ENCODE results near the gene NKD1.

NKD1 gene

DNA sequence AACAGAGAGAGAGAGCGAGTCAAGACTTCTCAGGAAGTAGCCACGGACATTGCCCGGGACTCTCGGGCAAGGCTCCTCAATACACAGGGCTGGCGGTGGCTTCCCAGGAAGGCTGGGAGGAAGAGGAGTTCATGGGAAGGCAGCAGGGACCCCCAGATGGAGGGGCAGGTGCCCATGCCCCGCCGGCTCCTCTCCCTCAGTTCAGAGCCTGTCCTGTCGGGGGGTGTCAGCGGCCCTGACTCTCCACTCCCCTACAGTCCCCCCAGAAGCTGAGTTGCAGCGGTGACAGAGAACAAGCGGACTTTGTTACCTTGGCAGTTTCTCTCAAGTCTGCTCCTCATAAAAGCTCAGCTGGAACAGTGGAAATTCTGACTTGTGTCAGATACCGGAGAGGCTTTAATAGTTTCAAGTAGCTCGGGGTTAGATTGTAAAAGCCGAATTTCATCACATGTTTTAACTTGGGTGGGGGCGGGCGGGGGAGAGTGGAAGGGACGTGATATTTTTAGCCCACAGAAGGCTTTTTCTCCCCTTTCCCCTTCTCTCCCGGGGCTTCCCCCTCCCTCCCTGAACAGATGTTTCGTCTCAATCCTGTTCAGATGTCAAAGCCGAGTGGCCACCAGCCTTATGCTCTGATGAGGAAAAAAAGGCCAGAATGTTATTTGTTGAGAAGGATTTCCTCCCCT, 65.2 kb downstream of the NKD1 start:
- DNase-seq (ENCODE audit: low read depth in 2 of 2) = peak in 1 of 2 experiments; percentile 16

DNA sequence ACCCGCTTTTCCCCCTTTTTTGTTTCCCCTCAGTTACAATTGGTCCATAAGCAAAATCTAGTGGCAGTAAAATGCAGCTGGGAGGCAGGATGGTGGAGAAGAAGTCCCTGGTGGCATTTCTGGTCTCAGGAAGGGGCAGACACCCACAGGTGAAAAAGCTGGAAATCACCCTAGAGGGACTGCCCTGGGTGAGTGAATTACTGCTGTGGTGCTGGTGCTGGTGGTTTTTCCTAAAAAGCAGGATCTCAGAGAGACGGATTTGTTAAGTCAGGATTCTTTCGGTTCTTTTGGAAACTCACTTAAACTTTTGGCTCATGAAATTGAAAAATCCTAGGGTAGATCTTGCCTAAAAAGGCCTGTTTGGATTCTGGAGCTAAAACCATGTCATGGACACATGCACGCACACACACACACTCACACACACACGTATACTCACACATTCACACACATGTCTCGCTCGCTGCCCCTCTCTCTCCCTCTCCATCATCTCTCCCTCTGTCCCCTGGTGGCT, 65.8 kb downstream of the NKD1 start:
- DNase-seq (ENCODE audit: low read depth in 2 of 2) = no peak

- DNase-seq (ENCODE audit: low read depth in 2 of 2) = no peak
Measured at GRCh38 chr16:50614955-50615724, 66.9 kb downstream of the NKD1 start.

DNA sequence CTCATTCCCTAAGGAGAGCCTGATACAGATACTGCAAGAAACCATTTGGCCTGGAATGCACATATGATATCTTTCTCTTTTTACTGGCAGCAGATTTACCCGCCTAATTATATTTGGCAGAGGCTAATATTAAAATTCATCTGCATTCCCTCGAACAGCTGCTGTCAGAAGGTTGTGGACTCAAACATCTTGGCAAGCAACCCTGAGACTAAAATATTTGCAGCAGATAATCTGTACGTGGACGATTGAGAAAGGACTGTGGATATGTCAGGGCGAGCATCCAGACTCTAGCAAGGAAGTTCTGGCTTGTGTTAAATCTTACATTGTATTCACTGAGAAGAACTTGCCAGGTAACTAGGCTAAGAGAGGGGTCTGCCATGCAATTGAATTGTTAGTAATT, 67.7 kb downstream of the NKD1 start:
- DNase-seq (ENCODE audit: low read depth in 2 of 2) = peak; percentile 21 to 33

DNA sequence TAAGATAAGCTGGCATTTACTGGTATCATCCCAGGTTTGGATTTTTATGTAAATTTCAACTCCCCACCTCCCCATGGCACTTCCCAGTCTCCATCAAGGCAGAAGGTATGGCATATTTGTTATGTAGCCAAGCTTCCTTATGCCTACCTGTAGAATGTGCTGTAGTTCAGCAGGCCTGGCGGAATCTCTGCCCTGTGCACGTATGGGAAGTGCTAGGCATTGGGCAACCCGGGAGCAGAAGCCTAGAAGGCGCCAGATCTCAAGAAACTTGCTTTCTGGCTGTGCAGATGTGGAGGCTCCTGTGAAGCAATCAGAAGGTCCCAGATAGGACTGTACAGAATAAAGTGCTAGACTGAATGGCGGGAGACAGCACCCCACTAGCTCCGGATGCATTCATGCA, 68.2 kb downstream of the NKD1 start:
- no peak for DNase-seq (ENCODE audit: low read depth in 2 of 2)

DNA sequence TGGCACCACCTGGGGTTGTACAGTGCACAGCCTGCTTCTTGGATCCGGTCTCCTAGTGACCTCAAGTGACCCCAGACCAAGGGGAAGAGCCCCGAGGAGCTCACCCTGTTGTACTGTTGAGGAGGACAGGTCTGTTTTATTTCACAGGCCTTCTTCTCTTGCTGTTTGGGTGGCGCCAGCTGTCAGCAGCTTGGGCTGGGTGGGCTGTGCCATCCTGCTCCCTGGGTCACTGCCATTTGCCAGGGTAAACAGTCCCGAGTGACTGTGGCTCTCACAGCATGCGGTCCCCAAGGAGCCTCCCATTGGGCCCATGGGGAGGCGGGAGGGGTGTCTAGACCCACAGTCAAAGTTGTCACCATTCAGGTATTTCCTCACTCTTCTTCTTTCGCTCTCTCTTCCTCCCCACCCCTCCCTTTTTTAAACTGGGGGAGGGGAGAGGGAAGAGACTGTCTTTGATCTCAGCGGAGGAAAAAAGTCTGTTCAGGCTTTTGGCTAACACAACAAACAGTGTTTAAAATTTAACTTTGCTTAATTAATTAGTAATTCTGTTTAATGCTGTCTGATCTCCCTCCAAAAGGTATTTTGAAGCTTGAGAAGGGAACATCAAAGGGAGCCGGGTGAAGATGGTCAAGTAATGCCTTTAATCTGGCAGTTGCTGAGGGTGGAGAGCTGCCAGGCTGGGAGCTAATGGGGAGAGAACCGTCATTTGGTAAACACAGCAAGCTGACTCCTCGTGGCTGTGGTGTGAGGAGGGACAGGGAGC, 68.9 kb downstream of the NKD1 start:
- no peak for DNase-seq (ENCODE audit: low read depth in 2 of 2)

GRCh38 chr16:50617646-50618184, 69.5 kb downstream of the NKD1 start:
- no peak for DNase-seq (ENCODE audit: low read depth in 2 of 2)

DNA sequence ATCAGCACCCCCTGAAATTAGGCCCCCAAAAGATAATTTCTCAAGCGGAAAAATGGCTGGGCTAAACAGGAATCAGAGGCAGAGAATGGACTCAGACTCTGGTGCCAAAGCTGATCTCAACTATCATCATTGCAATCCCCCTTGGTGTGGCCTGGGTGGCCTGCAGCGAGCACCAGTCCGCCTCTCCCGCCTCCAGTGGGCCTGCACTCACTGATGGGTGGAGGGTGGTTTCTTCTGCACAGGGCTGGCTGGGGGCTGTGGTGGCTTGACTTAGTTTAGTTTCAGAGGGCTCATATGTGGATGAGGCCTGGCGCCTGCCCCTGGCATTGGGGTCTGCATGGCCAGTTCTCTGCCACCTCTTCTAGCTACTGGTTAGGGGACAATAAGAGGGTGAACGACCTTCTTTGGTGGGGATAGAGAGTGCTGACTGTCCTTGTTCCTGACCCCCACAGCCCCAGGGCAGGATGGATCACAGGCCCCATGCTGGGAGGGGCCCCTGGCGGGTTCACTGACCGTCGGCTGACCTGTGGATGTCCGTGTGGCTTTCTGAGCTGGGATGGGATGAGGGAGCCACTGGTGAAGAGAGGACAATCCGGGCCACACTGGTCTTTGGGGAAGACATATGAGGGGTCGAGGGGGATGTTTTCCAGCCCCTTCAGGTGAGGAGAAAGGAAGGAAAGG, 70.2 kb downstream of the NKD1 start:
- DNase-seq (ENCODE audit: low read depth in 2 of 2) = no peak

- DNase-seq (ENCODE audit: low read depth in 2 of 2) = no peak
Measured at GRCh38 chr16:50619702-50620491, 71.7 kb downstream of the NKD1 start.

- no peak for DNase-seq (ENCODE audit: low read depth in 2 of 2)
Measured at GRCh38 chr16:50620646-50621451, 72.7 kb downstream of the NKD1 start.

DNA sequence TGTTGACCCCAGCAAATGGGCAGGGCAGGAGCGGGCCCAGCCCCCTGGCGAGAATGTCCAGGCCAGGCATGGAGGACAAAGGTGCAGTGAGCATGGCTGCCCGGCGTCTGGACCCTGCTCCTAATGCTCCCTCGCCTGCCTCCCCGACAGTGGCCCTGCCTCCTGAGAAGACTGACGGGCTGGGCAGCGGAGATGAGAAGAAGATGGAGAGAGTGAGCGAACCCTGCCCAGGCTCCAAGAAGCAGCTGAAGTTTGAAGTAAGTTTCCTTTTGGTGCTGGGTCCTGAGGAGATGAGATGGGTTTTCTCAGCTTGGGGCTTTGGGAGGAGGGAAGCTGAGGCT, 73.2 kb downstream of the NKD1 start:
- no peak for DNase-seq (ENCODE audit: low read depth in 2 of 2)

GRCh38 chr16:50622029-50622428, 73.8 kb downstream of the NKD1 start:
- DNase-seq (ENCODE audit: low read depth in 2 of 2) = no peak

- DNase-seq (ENCODE audit: low read depth in 2 of 2) = no peak
Measured at GRCh38 chr16:50622643-50623369, 74.6 kb downstream of the NKD1 start.

GRCh38 chr16:50624449-50624970, 76.3 kb downstream of the NKD1 start:
- DNase-seq (ENCODE audit: low read depth in 2 of 2) = no peak

DNA sequence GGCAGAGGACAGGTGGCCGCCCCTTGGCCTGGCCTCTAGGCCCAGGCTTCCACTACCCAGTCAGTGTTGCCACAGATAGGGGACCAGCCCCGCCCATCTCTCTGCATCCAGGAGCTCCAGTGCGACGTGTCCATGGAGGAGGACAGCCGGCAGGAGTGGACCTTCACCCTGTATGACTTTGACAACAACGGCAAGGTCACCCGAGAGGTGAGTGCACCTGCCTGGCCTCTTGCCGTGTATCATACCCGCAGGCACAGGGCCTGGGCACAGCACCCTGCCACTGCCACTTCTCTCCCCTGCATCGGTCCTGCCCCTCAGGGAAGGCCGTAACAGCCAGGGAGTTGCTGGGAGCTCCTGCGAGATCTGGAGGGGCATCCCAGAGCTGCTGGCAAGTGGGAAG, 77.2 kb downstream of the NKD1 start:
- DNase-seq (ENCODE audit: low read depth in 2 of 2) = no peak

DNA sequence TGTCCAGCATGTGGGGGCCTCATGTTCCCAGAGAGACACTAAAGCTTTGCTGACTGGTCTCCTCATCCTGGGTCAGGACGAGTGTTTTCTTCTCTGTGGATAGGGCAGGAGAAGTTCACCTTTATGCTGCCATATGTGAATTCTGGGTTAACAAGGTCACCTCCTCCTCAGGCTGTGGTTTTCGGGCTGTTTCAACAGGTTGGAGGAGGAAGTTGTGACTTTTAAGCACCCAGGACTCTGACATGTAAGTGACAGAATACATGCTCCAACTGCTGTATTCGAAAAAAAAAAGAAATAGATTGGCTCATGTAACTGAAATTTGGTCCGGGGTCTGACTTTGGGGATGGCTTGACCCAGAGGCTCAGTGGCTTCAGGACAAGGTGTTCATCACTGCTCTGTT, 78.7 kb downstream of the NKD1 start:
- no peak for DNase-seq (ENCODE audit: low read depth in 2 of 2)

DNA sequence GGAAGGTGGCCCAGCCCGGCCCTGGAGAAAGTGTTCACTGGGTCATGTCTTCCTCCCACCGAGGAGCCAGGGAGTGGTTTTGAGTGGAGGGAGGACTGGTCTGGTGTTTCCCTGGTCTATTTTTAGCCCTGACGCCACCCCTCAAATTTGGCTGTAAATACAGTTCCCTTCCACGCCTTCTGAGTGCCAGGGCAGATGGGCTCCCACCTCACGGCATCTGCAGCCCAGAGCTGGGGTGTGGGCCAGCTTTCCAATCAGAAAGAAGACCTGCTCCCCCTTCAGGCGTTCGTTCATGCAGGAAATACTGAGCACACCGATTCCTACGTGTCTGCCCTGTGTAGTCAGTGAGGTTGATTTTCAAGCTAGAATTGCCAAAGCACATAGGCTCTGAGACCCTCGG, 79.2 kb downstream of the NKD1 start:
- peak in 1 of 2 experiments; percentile 10 for DNase-seq (ENCODE audit: low read depth in 2 of 2)

- no peak for DNase-seq (ENCODE audit: low read depth in 2 of 2)
Measured at GRCh38 chr16:50628156-50628802, 80.1 kb downstream of the NKD1 start.

DNA sequence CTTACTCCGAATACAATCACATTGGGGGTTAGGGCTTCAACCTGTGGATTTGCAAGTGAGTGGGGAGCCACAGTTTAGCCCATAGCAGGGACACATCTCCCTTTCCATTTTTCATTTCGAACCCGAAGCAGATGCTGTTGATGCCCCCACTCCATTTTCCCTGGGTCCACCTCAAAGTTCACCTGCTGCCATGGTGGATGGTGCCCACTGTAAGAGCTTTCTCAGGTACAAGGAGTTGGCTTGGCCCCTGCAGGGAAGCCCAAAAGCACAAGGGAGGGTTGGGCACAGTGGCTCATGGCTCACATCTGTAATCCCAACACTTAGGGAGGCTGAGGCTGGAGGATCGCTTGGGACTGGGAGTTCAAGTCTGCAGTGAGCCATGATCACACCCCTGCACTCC, 81.1 kb downstream of the NKD1 start:
- no peak for DNase-seq (ENCODE audit: low read depth in 2 of 2)
